HepG2 (cell line): ENCODE results near the gene LBX2. TPM values are rescaled to one million over a fixed set of nuclear protein-coding genes. Genes with fewer than 3 reads are reported as not detected.

Experiments
- CBX1 ChIP-seq: IDR thresholded peaks from one replicate; pipeline ENCODE4 v1.6.1; 2016; ENCODE audit warnings: antibody characterized with exemption, low read depth
- CREB1 ChIP-seq, 2 experiments: fragments of 450-650 bp in 1 of 2; IDR thresholded peaks; 2 replicates each; pipeline ENCODE4 v1.6.1; 2016 to 2017; ENCODE audit warnings: control low read depth in 1 of 2, mild to moderate bottlenecking in 1 of 2, missing compliant biosample characterization in 1 of 2, missing genetic modification characterization in 1 of 2
- CSRNP2 ChIP-seq: sonication (generic); formaldehyde crosslinking; conservative IDR thresholded peaks from 2 replicates; pipeline ENCODE4 v1.8.0; 2022; ENCODE audit warnings: low read depth, missing genetic modification reagents
- EHMT2 ChIP-seq: fragments of 200-600 bp; sonication (generic); IDR thresholded peaks from 2 replicates; pipeline ENCODE4 v1.7.0; 2017; ENCODE audit warnings: antibody characterized with exemption, low read depth, low read length, borderline replicate concordance
- ELF3 ChIP-seq: IDR thresholded peaks from 2 replicates; pipeline ENCODE4 v1.6.1; 2016; ENCODE audit warnings: missing genetic modification reagents, missing compliant biosample characterization
- ETV6 ChIP-seq: sonication (generic); formaldehyde crosslinking; conservative IDR thresholded peaks from 2 replicates; pipeline ENCODE4 v1.4.0; 2020; ENCODE audit warnings: missing genetic modification reagents
- GMEB2 ChIP-seq: IDR thresholded peaks from 2 replicates; pipeline ENCODE4 v1.6.1; 2016; ENCODE audit warnings: missing biosample characterization, missing genetic modification reagents, low read depth
- HNF1B ChIP-seq: sonication (generic); formaldehyde crosslinking; IDR thresholded peaks from 2 replicates; pipeline ENCODE4 v1.5.1; 2020; ENCODE audit warnings: mild to moderate bottlenecking, moderate library complexity, missing genetic modification reagents
- IRF9 ChIP-seq: sonication (generic); formaldehyde crosslinking; IDR thresholded peaks from 2 replicates; pipeline ENCODE4 v1.8.0; 2022; ENCODE audit warnings: missing genetic modification reagents, mild to moderate bottlenecking, borderline replicate concordance
- NFYB ChIP-seq: sonication (generic); formaldehyde crosslinking; IDR thresholded peaks from 2 replicates; pipeline ENCODE4 v1.4.0; 2020; ENCODE audit warnings: missing genetic modification reagents
- PTBP1 ChIP-seq: fragments of 200-400 bp; formaldehyde crosslinking; IDR thresholded peaks from 2 replicates; pipeline ENCODE4 v1.6.1; 2018; ENCODE audit warnings: low read length, low read depth; ENCODE audit not compliant: poor library complexity, severe bottlenecking
- TBP ChIP-seq: sonication (generic); formaldehyde crosslinking; IDR thresholded peaks from 2 replicates; pipeline ENCODE4 v1.5.0; 2020; ENCODE audit warnings: missing genetic modification reagents
- TEAD3 ChIP-seq: optimal IDR thresholded peaks from 2 replicates; pipeline ENCODE3; 2016; ENCODE audit warnings: borderline replicate concordance
- ZBTB39 ChIP-seq: sonication (generic); formaldehyde crosslinking; IDR thresholded peaks from 2 replicates; pipeline ENCODE4 v1.5.0; 2020; ENCODE audit warnings: missing genetic modification reagents
- ZBTB42 ChIP-seq: sonication (generic); formaldehyde crosslinking; IDR thresholded peaks from 2 replicates; pipeline ENCODE4 v1.5.0; 2020; ENCODE audit warnings: mild to moderate bottlenecking, missing genetic modification reagents
- ZNF24 ChIP-seq: fragments of 450-650 bp; IDR thresholded peaks from 2 replicates; pipeline ENCODE4 v1.6.1; 2017; ENCODE audit warnings: antibody characterized with exemption, mild to moderate bottlenecking
- ZNF33A ChIP-seq: sonication (generic); formaldehyde crosslinking; IDR thresholded peaks from 2 replicates; pipeline ENCODE4 v1.5.1; 2020; ENCODE audit warnings: missing genetic modification reagents, mild to moderate bottlenecking, moderate library complexity, borderline replicate concordance
- ZNF549 ChIP-seq: sonication (generic); formaldehyde crosslinking; IDR thresholded peaks from 2 replicates; pipeline ENCODE4 v1.5.0; 2020; ENCODE audit warnings: missing genetic modification reagents
- ZNF781 ChIP-seq: sonication (generic); formaldehyde crosslinking; IDR thresholded peaks from 2 replicates; pipeline ENCODE4 v1.5.1; 2020; ENCODE audit warnings: borderline replicate concordance, mild to moderate bottlenecking, missing genetic modification reagents; ENCODE audit errors: not compliant biosample characterization
- ZNF878 ChIP-seq: sonication (generic); formaldehyde crosslinking; IDR thresholded peaks from 2 replicates; pipeline ENCODE4 v1.8.1; 2023; ENCODE audit warnings: mild to moderate bottlenecking, missing genetic modification reagents, moderate library complexity
- ZSCAN29 ChIP-seq: sonication (generic); formaldehyde crosslinking; conservative IDR thresholded peaks from 2 replicates; pipeline ENCODE4 v1.4.0; 2020; ENCODE audit warnings: mild to moderate bottlenecking, missing genetic modification reagents
- polyA plus RNA-seq, 8 experiments: library from polyadenylated mRNA; depleted of rRNA in 3 of 8; stranded (reverse) in 7 of 8; unstranded in 1 of 8; fragments of >200 nt; fragmentation: Illumina TruSeq in 4 of 8; extraction: Trizol in 4 of 8; gene quantifications; 2 replicates each; pipeline versions ENCODE4 v1.2.1 to v1.2.3, GENCODE V29; 2011 to 2016; ENCODE audit warnings: low read depth in 4 of 8, missing spikeins in 1 of 8, mixed read lengths in 1 of 8; ENCODE audit not compliant: insufficient read depth in 1 of 8
- total RNA-seq, 5 experiments: library from RNA; depleted of rRNA; stranded (reverse); fragments of >200 nt; fragmentation: Illumina TruSeq; extraction: Trizol; gene quantifications; 2 replicates each; pipeline ENCODE4 v1.2.3, GENCODE V29; 2016; ENCODE audit warnings: low read depth in 1 of 5

The LBX2 gene
- total and polyA plus RNA-seq, 2 of the 13 experiments (the other 11 are each of a cell fraction or from before 2014, with no cell fraction given), result 6.4 to 8.1 TPM

- TF ChIP-seq GMEB2 (CRISPR knock-in tag) (no peak), HNF1B (CRISPR knock-in tag) (peak; percentile 77; the same call in 1 of the 2 replicates), ZBTB42 (no peak), ZBTB39 (CRISPR knock-in tag) (no peak), EHMT2 (peak; percentile 73; the same call in 1 of the 2 replicates), ELF3 (CRISPR knock-in tag) (0 out of 2 replicates have a peak, but pooled peaks have one; percentile 49), TBP (CRISPR knock-in tag) (no peak), ETV6 (CRISPR knock-in tag) (no peak), TEAD3 (CRISPR knock-in tag) (peak; percentile 93), ZNF878 (CRISPR knock-in tag) (no peak), NFYB (CRISPR knock-in tag) (peak; percentile 69), PTBP1 (no peak), ZNF33A (no peak), ZNF24 (no peak), ZNF549 (CRISPR knock-in tag) (no peak), CSRNP2 (CRISPR knock-in tag) (peak; percentile 65; the same call in 1 of the 2 replicates), CREB1 (IDR thresholded peaks at IDR 0.05) (no peak), CREB1 (CRISPR knock-in tag; IDR thresholded peaks at IDR 0.05) (peak; percentile 82), ZNF781 (peak; percentile 42), IRF9 (CRISPR knock-in tag) (peak; percentile 35; the same call in 1 of the 2 replicates), CBX1 (no peak), ZSCAN29 (no peak)
Measured at GRCh38 chr2:74488643-74489481, 10.5 kb downstream of the LBX2 start (continued).
